ENCODE measurements around the gene ABCB4.

- TF ChIP-seq CTCF (IDR thresholded peaks at IDR 0.05) (no peak), EP300 (IDR thresholded peaks at IDR 0.05) (no peak), POLR2A (IDR thresholded peaks at IDR 0.05) (no peak)
These were observed 2.3 kb downstream of the ABCB4 start for GRCh38 chr7:87473192-87473591.
